Upper lobe of left lung (tissue), 4 donors: ENCODE measurements around the gene AMBP.

Source experiments
- EP300 ChIP-seq, 4 donors: sonication (generic); formaldehyde crosslinking; IDR thresholded peaks; one replicate each; pipeline ENCODE4 v1.5.1; 2017; ENCODE audit warnings: antibody characterized with exemption in 4 of 4, control low read depth in 2 of 4
- POLR2A ChIP-seq, 4 donors: fragments of 450-650 bp; IDR thresholded peaks; one replicate each; pipeline ENCODE4 v1.5.1; 2016 to 2017; ENCODE audit warnings: antibody characterized with exemption in 4 of 4, mild to moderate bottlenecking in 2 of 4
- POLR2AphosphoS5 ChIP-seq, 2 donors: sonication (generic); formaldehyde crosslinking; IDR thresholded peaks; one replicate each; pipeline ENCODE4 v1.5.1; 2017; ENCODE audit warnings: antibody characterized with exemption in 2 of 2
- TF ChIP-seq, protein P1 (sequence below), 6 experiments: fragments of 450-650 bp in 4 of 6; fragments of 200-600 bp in 2 of 6; sonication (generic) in 2 of 6; IDR thresholded peaks; one replicate each; pipeline ENCODE4 v1.5.1; 2016 to 2019; ENCODE audit warnings: antibody characterized with exemption in 6 of 6

DNA sequence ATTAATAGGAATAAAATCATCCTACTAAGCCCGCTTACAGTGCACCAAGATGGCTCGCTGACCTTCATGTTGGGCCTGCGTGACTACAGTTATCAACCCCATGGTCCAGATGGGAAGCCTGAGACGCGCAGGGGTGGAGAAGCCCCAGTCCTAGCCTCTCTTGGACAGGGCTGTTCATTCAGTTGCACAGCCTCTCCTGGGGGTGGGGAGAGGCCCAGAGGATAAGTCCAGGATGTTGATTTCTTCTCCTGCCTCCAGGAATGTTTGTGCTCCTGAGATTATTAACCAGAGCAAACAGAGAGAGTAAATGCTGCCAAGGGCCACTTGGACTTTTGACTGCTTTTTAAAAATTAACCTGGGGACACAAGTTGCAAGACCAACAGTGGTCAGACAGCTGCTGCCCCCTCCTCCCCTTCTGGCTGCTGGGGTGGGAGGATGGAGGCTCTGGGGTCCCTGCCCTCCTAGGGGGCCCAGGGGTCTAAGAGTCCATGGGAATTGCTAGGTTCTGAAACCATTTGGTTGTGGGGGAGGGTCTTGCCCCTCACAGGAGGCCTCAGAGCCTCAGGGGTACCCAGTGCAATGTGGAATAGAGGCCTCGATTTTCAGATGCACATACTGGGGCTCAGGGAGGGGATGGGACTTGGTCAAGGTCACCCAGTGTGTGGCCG, 2.8 kb upstream of the AMBP start:
- TF ChIP-seq, protein P1, sequence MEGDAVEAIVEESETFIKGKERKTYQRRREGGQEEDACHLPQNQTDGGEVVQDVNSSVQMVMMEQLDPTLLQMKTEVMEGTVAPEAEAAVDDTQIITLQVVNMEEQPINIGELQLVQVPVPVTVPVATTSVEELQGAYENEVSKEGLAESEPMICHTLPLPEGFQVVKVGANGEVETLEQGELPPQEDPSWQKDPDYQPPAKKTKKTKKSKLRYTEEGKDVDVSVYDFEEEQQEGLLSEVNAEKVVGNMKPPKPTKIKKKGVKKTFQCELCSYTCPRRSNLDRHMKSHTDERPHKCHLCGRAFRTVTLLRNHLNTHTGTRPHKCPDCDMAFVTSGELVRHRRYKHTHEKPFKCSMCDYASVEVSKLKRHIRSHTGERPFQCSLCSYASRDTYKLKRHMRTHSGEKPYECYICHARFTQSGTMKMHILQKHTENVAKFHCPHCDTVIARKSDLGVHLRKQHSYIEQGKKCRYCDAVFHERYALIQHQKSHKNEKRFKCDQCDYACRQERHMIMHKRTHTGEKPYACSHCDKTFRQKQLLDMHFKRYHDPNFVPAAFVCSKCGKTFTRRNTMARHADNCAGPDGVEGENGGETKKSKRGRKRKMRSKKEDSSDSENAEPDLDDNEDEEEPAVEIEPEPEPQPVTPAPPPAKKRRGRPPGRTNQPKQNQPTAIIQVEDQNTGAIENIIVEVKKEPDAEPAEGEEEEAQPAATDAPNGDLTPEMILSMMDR (IDR thresholded peaks at IDR 0.05): no peak
- TF ChIP-seq EP300 (IDR thresholded peaks at IDR 0.05): no peak
- no peak for TF ChIP-seq POLR2A (IDR thresholded peaks at IDR 0.05)
- no peak for TF ChIP-seq POLR2AphosphoS5 (IDR thresholded peaks at IDR 0.05)
